HG03159 (cell line): ENCODE data around the gene SLC22A23.

ENCODE experiments used
- ATAC-seq: cut with Tn5 transposase; IDR thresholded peaks from one replicate; pipeline ENCODE4 v1.9.1; 2021; ENCODE audit warnings: mild to moderate bottlenecking, moderate library complexity; ENCODE audit not compliant: unreplicated experiment

SLC22A23 gene

GRCh38 chr6:3273707-3274521 lies 182.9 kb downstream of the SLC22A23 start:
- no peak for ATAC-seq

- ATAC-seq, result no peak
Observed at GRCh38 chr6:3272911-3273547, 183.8 kb downstream of the SLC22A23 start.

GRCh38 chr6:3271756-3272155 lies 185.1 kb downstream of the SLC22A23 start:
- ATAC-seq, result no peak

- no peak for ATAC-seq
Observed at GRCh38 chr6:3270258-3270657, 186.6 kb downstream of the SLC22A23 start.

GRCh38 chr6:3269281-3269975 lies 187.4 kb downstream of the SLC22A23 start:
- ATAC-seq, result no peak

- ATAC-seq, result no peak
Observed at GRCh38 chr6:3268680-3269079, 188.2 kb downstream of the SLC22A23 start.

- ATAC-seq, result no peak
Observed at GRCh38 chr6:3267162-3267561, 189.7 kb downstream of the SLC22A23 start.

- ATAC-seq, result no peak
Observed at GRCh38 chr6:3266170-3266569, 190.7 kb downstream of the SLC22A23 start.

- ATAC-seq, result no peak
Observed at GRCh38 chr6:3265671-3266070, 191.2 kb downstream of the SLC22A23 start.

- ATAC-seq, result no peak
Observed at GRCh38 chr6:3264356-3264755, 192.5 kb downstream of the SLC22A23 start.

GRCh38 chr6:3263096-3263495 lies 193.8 kb downstream of the SLC22A23 start:
- ATAC-seq, result no peak

GRCh38 chr6:3261921-3262320 lies 194.9 kb downstream of the SLC22A23 start:
- no peak for ATAC-seq

GRCh38 chr6:3261518-3261820 lies 195.4 kb downstream of the SLC22A23 start:
- no peak for ATAC-seq

- ATAC-seq, result no peak
Observed at GRCh38 chr6:3260772-3261517, 195.9 kb downstream of the SLC22A23 start.

- no peak for ATAC-seq
Observed at GRCh38 chr6:3260296-3260695, 196.6 kb downstream of the SLC22A23 start.

- peak; percentile 43 for ATAC-seq
Observed at GRCh38 chr6:3259491-3259958, 197.3 kb downstream of the SLC22A23 start.

- peak; percentile 76 for ATAC-seq
Observed at GRCh38 chr6:3258720-3259490, 197.9 kb downstream of the SLC22A23 start, which contains the start of gene PSMG4. Gene PSMG4, plus strand, starts transcription at chr6:3258947. Its CDS starts 76 bp downstream, at chr6:3259023.

- no peak for ATAC-seq
Observed at GRCh38 chr6:3258201-3258600, 198.6 kb downstream of the SLC22A23 start.

GRCh38 chr6:3253597-3253961 lies 203.3 kb downstream of the SLC22A23 start:
- no peak for ATAC-seq

- no peak for ATAC-seq
Observed at GRCh38 chr6:3252861-3253596, 203.8 kb downstream of the SLC22A23 start.
